ENCODE results near the gene TRIM17. TPM values are rescaled to one million over a fixed set of nuclear protein-coding genes. Genes with fewer than 3 reads are reported as not detected.

TRIM17 gene
- total RNA-seq, 1 donor = under 0.01 TPM

DNA sequence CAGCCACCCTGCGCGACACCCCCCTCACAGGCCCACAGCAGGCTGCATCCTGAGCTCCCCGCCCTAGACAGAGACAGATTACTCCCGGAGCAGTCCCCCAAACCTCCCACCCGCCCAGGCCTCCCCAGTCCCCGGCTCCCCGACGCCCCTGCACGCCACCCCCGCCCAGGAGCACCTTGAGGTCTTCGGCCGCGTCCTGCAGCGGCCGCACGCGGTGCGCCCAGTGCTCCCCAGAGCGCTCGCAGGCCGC is 10.8 kb downstream of the TRIM17 start:
- H3K27me3 ChIP-seq (ENCODE audit: insufficient read depth, low read length) = no peaks in the 10 kb centered on the region
- DNase-seq (ENCODE audit: insufficient read length, low spot score, missing footprints) = no peak

DNA sequence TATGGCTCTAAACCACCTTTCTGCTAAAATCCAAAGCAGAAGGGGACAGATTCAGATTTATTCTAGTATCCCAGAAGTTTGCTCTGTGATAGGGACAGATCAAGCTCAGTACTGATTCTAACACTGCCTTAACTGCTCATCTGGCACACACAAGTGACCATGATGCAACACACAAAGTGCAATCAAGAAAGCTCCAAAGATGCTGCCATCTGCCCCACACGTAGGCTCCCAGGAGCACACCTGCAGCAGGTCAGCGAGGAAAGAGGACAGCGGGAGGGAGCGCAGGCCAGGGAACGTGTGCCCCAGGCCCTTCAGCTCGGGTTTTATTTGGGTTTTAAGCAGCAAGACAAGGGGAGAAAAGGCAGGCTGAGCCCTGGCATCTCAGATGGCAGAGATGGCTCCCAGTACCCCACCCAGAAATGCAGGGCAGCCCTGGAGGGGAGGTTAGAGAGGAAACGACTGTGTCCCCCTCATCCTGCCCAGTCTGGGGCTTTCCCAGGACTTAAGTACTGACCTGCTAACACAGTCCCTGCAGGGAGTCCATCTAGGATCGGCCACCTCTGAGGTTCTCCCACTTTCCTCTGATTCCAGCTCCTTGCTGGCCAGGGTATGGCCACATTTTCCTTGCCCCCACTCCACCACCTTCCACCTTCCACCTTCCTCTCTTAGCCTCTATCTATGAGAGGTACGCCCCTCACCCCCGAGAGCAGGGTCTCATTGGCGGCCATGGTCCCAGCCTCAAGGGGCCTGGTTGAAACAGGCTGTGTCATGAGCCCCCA is 11.3 kb downstream of the TRIM17 start:
- peak overlapping the region; percentile 87 for H3K4me2 ChIP-seq (ENCODE audit: insufficient read depth, low read length)
- H3K79me2 ChIP-seq (ENCODE audit: insufficient read depth, low read length) = peaks cover 71% of the 10 kb centered on the region
- no peak overlapping the region for H3K27ac ChIP-seq (ENCODE audit: low read depth, low read length)
- TF ChIP-seq, protein P1, sequence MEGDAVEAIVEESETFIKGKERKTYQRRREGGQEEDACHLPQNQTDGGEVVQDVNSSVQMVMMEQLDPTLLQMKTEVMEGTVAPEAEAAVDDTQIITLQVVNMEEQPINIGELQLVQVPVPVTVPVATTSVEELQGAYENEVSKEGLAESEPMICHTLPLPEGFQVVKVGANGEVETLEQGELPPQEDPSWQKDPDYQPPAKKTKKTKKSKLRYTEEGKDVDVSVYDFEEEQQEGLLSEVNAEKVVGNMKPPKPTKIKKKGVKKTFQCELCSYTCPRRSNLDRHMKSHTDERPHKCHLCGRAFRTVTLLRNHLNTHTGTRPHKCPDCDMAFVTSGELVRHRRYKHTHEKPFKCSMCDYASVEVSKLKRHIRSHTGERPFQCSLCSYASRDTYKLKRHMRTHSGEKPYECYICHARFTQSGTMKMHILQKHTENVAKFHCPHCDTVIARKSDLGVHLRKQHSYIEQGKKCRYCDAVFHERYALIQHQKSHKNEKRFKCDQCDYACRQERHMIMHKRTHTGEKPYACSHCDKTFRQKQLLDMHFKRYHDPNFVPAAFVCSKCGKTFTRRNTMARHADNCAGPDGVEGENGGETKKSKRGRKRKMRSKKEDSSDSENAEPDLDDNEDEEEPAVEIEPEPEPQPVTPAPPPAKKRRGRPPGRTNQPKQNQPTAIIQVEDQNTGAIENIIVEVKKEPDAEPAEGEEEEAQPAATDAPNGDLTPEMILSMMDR (IDR thresholded peaks at IDR 0.05; ENCODE audit: extremely low read depth, low read depth, low read length) = no peak
- peaks cover 19% of the 10 kb centered on the region for H3K4me1 ChIP-seq (ENCODE audit: insufficient read depth, low read length)
- H3K27me3 ChIP-seq (ENCODE audit: insufficient read depth, low read length) = no peaks in the 10 kb centered on the region
- peak overlapping the region; percentile 94 for H3K4me3 ChIP-seq (ENCODE audit: insufficient read depth, low read length)
- H3K9me3 ChIP-seq (ENCODE audit: low read depth, low read length) = no peaks in the 10 kb centered on the region
- H2AFZ ChIP-seq (ENCODE audit: low read length) = no peak overlapping the region
- peaks cover 7% of the 10 kb centered on the region for H3K36me3 ChIP-seq (ENCODE audit: insufficient read depth, low read length)
- peak; percentile 73 for DNase-seq (ENCODE audit: insufficient read length, low spot score, missing footprints)
- peaks cover 49% of the 10 kb centered on the region for H4K20me1 ChIP-seq (ENCODE audit: insufficient read depth, low read length)

More for the DNA sequence above, 10.8 kb downstream of the TRIM17 start:
- Histone ChIP-seq H4K20me1 (ENCODE audit: insufficient read depth, low read length) (peaks cover 45% of the 10 kb centered on the region), H3K27ac (ENCODE audit: low read depth, low read length) (no peak overlapping the region), H3K4me2 (ENCODE audit: insufficient read depth, low read length) (peak overlapping the region; percentile 87), H3K36me3 (ENCODE audit: insufficient read depth, low read length) (peaks cover 3% of the 10 kb centered on the region), H3K9me3 (ENCODE audit: low read depth, low read length) (no peaks in the 10 kb centered on the region), H3K4me1 (ENCODE audit: insufficient read depth, low read length) (peaks cover 19% of the 10 kb centered on the region), H3K79me2 (ENCODE audit: insufficient read depth, low read length) (peaks cover 66% of the 10 kb centered on the region), H3K4me3 (ENCODE audit: insufficient read depth, low read length) (peak overlapping the region; percentile 94), H2AFZ (ENCODE audit: low read length) (no peak overlapping the region)
- TF ChIP-seq, protein P1 (IDR thresholded peaks at IDR 0.05; ENCODE audit: extremely low read depth, low read depth, low read length) = no peak

DNA sequence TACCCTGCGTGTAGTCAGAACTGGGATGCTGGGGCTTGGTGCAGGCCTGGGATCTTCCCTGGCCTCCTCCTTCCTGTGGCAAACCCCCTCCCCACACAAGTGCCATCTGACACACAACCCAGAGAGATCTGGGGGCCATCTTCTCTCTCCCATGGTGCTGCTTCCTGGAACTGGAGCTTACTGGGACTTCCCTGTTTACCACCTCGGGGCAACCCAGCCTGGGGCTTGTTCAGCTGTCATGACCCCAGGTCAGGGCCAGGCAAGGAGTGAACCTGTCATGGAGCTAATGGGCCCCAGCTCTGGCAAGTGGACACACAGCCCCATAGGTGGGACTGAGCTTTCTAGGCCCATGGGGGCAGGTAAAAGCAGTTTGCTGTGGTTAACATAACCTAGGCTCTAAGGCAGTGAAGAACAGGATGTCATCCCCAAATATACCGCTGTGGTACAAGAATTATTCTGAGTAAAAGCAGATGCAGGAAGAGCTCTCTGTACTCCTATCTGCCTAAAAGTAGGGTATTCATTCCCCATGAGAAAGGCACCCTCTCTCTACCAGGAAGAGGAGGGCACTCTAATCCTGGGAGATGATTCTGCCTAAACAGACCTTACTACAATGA is 12.4 kb downstream of the TRIM17 start:
- H3K4me2 ChIP-seq (ENCODE audit: insufficient read depth, low read length) = peak overlapping the region; percentile 87
- DNase-seq (ENCODE audit: insufficient read length, low spot score, missing footprints) = peak; percentile 39
- H3K9me3 ChIP-seq (ENCODE audit: low read depth, low read length) = no peaks in the 10 kb centered on the region
- H3K4me3 ChIP-seq (ENCODE audit: insufficient read depth, low read length) = no peak overlapping the region
- H3K79me2 ChIP-seq (ENCODE audit: insufficient read depth, low read length) = peaks cover 79% of the 10 kb centered on the region
- peaks cover 8% of the 10 kb centered on the region for H3K36me3 ChIP-seq (ENCODE audit: insufficient read depth, low read length)
- peaks cover 19% of the 10 kb centered on the region for H3K4me1 ChIP-seq (ENCODE audit: insufficient read depth, low read length)
- H3K27me3 ChIP-seq (ENCODE audit: insufficient read depth, low read length) = no peaks in the 10 kb centered on the region
- no peak overlapping the region for H2AFZ ChIP-seq (ENCODE audit: low read length)
- H4K20me1 ChIP-seq (ENCODE audit: insufficient read depth, low read length) = peaks cover 52% of the 10 kb centered on the region
- TF ChIP-seq, protein P1 (IDR thresholded peaks at IDR 0.05; ENCODE audit: extremely low read depth, low read depth, low read length) = no peak
- peak overlapping the region; percentile 8 for H3K27ac ChIP-seq (ENCODE audit: low read depth, low read length)

DNA sequence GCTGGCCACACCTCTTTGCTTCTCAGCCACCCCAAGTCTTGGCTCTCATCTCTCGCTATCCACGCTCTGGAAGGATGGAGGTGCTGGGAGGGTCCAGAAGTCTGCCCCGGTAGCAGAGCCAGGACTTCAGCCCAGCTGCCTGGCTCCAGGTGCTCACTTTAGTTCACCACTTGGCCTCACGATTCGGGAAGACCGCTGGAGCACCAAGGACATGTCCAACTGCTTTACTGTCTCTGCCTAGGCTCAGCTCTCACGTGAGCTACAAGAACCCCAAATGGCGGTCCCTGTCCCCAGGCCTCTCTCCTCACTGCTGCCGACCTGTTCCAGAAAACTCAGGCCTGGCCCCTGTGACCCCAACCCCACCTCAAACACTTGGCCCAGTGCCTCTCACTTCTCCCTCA is 13.4 kb downstream of the TRIM17 start:
- no peak overlapping the region for H3K4me3 ChIP-seq (ENCODE audit: insufficient read depth, low read length)
- H3K27me3 ChIP-seq (ENCODE audit: insufficient read depth, low read length) = no peaks in the 10 kb centered on the region
- TF ChIP-seq, protein P1 (IDR thresholded peaks at IDR 0.05; ENCODE audit: extremely low read depth, low read depth, low read length) = no peak
- H3K79me2 ChIP-seq (ENCODE audit: insufficient read depth, low read length) = peaks cover 85% of the 10 kb centered on the region
- no peak for DNase-seq (ENCODE audit: insufficient read length, low spot score, missing footprints)
- H3K9me3 ChIP-seq (ENCODE audit: low read depth, low read length) = no peaks in the 10 kb centered on the region
- no peak overlapping the region for H3K27ac ChIP-seq (ENCODE audit: low read depth, low read length)
- peaks cover 19% of the 10 kb centered on the region for H3K4me1 ChIP-seq (ENCODE audit: insufficient read depth, low read length)
- H2AFZ ChIP-seq (ENCODE audit: low read length) = no peak overlapping the region
- H3K36me3 ChIP-seq (ENCODE audit: insufficient read depth, low read length) = peaks cover 10% of the 10 kb centered on the region
- H4K20me1 ChIP-seq (ENCODE audit: insufficient read depth, low read length) = peaks cover 51% of the 10 kb centered on the region
- H3K4me2 ChIP-seq (ENCODE audit: insufficient read depth, low read length) = no peak overlapping the region
